ENCODE data around the gene ASXL1. TPM values are rescaled to one million over a fixed set of nuclear protein-coding genes. Genes with fewer than 3 reads are reported as not detected.

The ASXL1 gene
- polyA plus RNA-seq, 3 donors = 1.8 to 47.1 (median 2.8) TPM

- peaks cover 13% of the 10 kb centered on the region for H4K20me1 ChIP-seq (ENCODE audit: insufficient read depth, low read length)
- H3K36me3 ChIP-seq (replicated peaks in 1 of 2; ENCODE audit: control insufficient read depth in 1 of 2, insufficient read depth in 2 of 2, low read length in 2 of 2) = peaks cover 65 to 76% of the 10 kb centered on the region in 2 donors
- H3K36me3 Mint-ChIP-seq = peaks cover 70 to 82% of the 10 kb centered on the region in 2 donors
- no peak overlapping the region for H3K4me3 ChIP-seq (replicated peaks in 1 of 3; ENCODE audit: low read depth in 2 of 3, low read length in 3 of 3)
- 99% methylated on average over 7 of the region's 7 CpGs for WGBS (ENCODE audit: insufficient coverage)
- H3K27ac ChIP-seq (ENCODE audit: low read depth in 1 of 2, low read length in 2 of 2) = no peak overlapping the region
- H3K79me2 ChIP-seq (ENCODE audit: insufficient read depth, low read length) = no peaks in the 10 kb centered on the region
- no peak overlapping the region for H3K4me3 Mint-ChIP-seq
- no peaks in the 10 kb centered on the region for H3K9me3 Mint-ChIP-seq
- intact Hi-C loops (cut with micrococcal nuclease) = no loop called here
- DNase-seq = no peak
- H3K4me2 ChIP-seq (replicated peaks; ENCODE audit: extremely low read depth, low read length, poor library complexity, severe bottlenecking) = no peak overlapping the region
- H3K9ac ChIP-seq (ENCODE audit: insufficient read depth, low read length, poor library complexity, severe bottlenecking) = no peak overlapping the region
- H3K9me3 ChIP-seq (replicated peaks in 1 of 2; ENCODE audit: control insufficient read depth in 1 of 2, insufficient read depth in 1 of 2, low read length in 2 of 2) = no peaks in the 10 kb centered on the region
- H3K4me1 Mint-ChIP-seq = no peaks in the 10 kb centered on the region
- no peak overlapping the region for H2AFZ ChIP-seq (ENCODE audit: insufficient read depth, low read depth, low read length, poor library complexity, severe bottlenecking)
- H3K4me1 ChIP-seq (ENCODE audit: control insufficient read depth in 1 of 2, insufficient read depth in 2 of 2, low read length in 2 of 2) = no peaks in the 10 kb centered on the region
- TF ChIP-seq CTCF (IDR thresholded peaks at IDR 0.05) = no peak
- H3K27me3 Mint-ChIP-seq (ENCODE audit: low read depth in 3 of 3) = no peaks in the 10 kb centered on the region
- H3K27me3 ChIP-seq (ENCODE audit: control insufficient read depth in 2 of 2, insufficient read depth in 2 of 2, low read length in 2 of 2) = no peaks in the 10 kb centered on the region
- peak overlapping the region in 1 of 7 donors; percentile 0 for H3K27ac Mint-ChIP-seq
These were observed 71.2 kb downstream of the ASXL1 start for GRCh38 chr20:32429343-32429742.

- over 99% methylated on average over 12 of the region's 16 CpGs for WGBS (ENCODE audit: insufficient coverage)
- no peak overlapping the region for H3K27ac Mint-ChIP-seq
- H3K36me3 Mint-ChIP-seq = peaks cover 72 to 87% of the 10 kb centered on the region in 2 donors
These were observed 71.7 kb downstream of the ASXL1 start for GRCh38 chr20:32429745-32430360.

More at GRCh38 chr20:32429745-32430360, 71.7 kb downstream of the ASXL1 start:
- Histone ChIP-seq H3K4me1 (ENCODE audit: control insufficient read depth in 1 of 2, insufficient read depth in 2 of 2, low read length in 2 of 2) (no peaks in the 10 kb centered on the region), H3K27ac (ENCODE audit: low read depth in 1 of 2, low read length in 2 of 2) (no peak overlapping the region), H3K9me3 (replicated peaks in 1 of 2; ENCODE audit: control insufficient read depth in 1 of 2, insufficient read depth in 1 of 2, low read length in 2 of 2) (no peaks in the 10 kb centered on the region), H3K79me2 (ENCODE audit: insufficient read depth, low read length) (no peaks in the 10 kb centered on the region), H3K9ac (ENCODE audit: insufficient read depth, low read length, poor library complexity, severe bottlenecking) (no peak overlapping the region), H3K4me2 (replicated peaks; ENCODE audit: extremely low read depth, low read length, poor library complexity, severe bottlenecking) (no peak overlapping the region), H2AFZ (ENCODE audit: insufficient read depth, low read depth, low read length, poor library complexity, severe bottlenecking) (no peak overlapping the region), H3K4me3 (replicated peaks in 1 of 3; ENCODE audit: low read depth in 2 of 3, low read length in 3 of 3) (no peak overlapping the region), H4K20me1 (ENCODE audit: insufficient read depth, low read length) (peaks cover 11% of the 10 kb centered on the region), H3K27me3 (ENCODE audit: control insufficient read depth in 2 of 2, insufficient read depth in 2 of 2, low read length in 2 of 2) (no peaks in the 10 kb centered on the region), H3K36me3 (replicated peaks in 1 of 2; ENCODE audit: control insufficient read depth in 1 of 2, insufficient read depth in 2 of 2, low read length in 2 of 2) (peaks cover 70 to 81% of the 10 kb centered on the region in 2 donors)
- Mint-ChIP-seq H3K27me3 (ENCODE audit: low read depth in 3 of 3) (no peaks in the 10 kb centered on the region), H3K9me3 (no peaks in the 10 kb centered on the region), H3K4me1 (no peaks in the 10 kb centered on the region), H3K4me3 (no peak overlapping the region)
- intact Hi-C loops (cut with micrococcal nuclease) = no loop called here
- TF ChIP-seq CTCF (IDR thresholded peaks at IDR 0.05) = no peak
- no peak for DNase-seq
